Parathyroid adenoma (tissue), 2 donors: ENCODE measurements around the gene TRIM67.

Experiments used
- H2AFZ ChIP-seq: fragments of 300-600 bp; sonication (generic); one replicate; pipeline ENCODE4 v1.7.0; 2017; ENCODE audit warnings: antibody characterized with exemption, mild to moderate bottlenecking
- H3K27ac ChIP-seq: fragments of 300-600 bp; sonication (generic); one replicate; pipeline ENCODE4 v1.7.0; 2017
- H3K27me3 ChIP-seq: fragments of 300-600 bp; sonication (generic); one replicate; pipeline ENCODE4 v1.7.0; 2017; ENCODE audit warnings: low read length; ENCODE audit not compliant: control insufficient read depth, insufficient read depth
- H3K36me3 ChIP-seq: fragments of 300-600 bp; sonication (generic); one replicate; pipeline ENCODE4 v1.7.0; 2017; ENCODE audit warnings: low read length; ENCODE audit not compliant: control insufficient read depth, insufficient read depth
- H3K4me1 ChIP-seq: fragments of 300-600 bp; sonication (generic); one replicate; pipeline ENCODE4 v1.7.0; 2017; ENCODE audit warnings: control low read depth
- H3K4me2 ChIP-seq: fragments of 300-600 bp; sonication (generic); one replicate; pipeline ENCODE4 v1.7.0; 2017; ENCODE audit warnings: low read length
- H3K4me3 ChIP-seq: fragments of 300-600 bp; sonication (generic); one replicate; pipeline ENCODE4 v1.7.0; 2017; ENCODE audit warnings: low read depth, low read length
- H3K79me2 ChIP-seq: fragments of 300-600 bp; sonication (generic); one replicate; pipeline ENCODE4 v1.7.0; 2017; ENCODE audit warnings: control low read depth
- H3K9ac ChIP-seq: fragments of 300-600 bp; sonication (generic); one replicate; pipeline ENCODE4 v1.7.0; 2017; ENCODE audit warnings: mild to moderate bottlenecking
- H3K9me3 ChIP-seq: fragments of 300-600 bp; sonication (generic); one replicate; pipeline ENCODE4 v1.7.0; 2017; ENCODE audit warnings: low read length; ENCODE audit not compliant: control insufficient read depth
- TF ChIP-seq, protein P1 (sequence below): fragments of 300-600 bp; sonication (generic); IDR thresholded peaks from one replicate; pipeline ENCODE4 v1.7.0; 2017; ENCODE audit warnings: antibody characterized with exemption, mild to moderate bottlenecking
- donor health status: primary hyperparathyroidism.

The TRIM67 gene

DNA sequence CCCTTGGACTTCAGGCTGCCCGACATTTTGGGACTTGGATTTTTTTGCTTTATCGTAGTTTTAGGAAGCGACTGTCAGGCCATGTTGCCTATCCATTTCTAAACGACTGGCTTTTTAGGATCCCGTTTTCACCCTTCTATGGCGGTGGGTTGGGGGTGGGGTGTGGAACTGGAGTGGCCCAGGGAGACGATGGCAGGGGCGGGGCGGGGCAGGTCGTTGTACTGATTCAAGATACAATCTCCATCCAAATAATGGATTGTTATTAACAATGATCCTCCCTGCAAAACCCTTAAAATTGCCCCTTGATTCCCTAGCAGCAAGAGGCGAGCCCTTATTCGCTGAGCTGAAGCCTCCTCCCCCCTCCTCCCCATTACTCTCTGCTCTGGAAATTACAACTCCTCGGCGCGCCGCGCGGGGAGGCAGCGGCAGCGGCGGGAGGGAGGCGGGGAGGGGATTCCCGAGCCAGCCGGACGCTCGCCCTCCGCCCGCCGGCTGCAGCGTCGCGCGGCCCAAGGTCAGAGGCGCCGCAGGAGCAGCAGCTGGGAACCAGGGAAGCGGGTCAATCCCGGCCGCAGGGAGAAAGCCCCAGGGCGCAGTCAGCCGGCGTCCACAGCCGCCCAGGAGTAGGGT is at the start of gene TRIM67:
Gene TRIM67, plus strand, starts transcription at position 392 of the 630 bp plus-strand sequence. CDS start 912 bp downstream, outside the sequence.
- Histone ChIP-seq H2AFZ (peak within 1 kb of the TSS; percentile 88), H3K27ac (no peak within 1 kb of the TSS), H3K27me3 (no peaks in the 10 kb centered on the region), H3K4me2 (peak within 1 kb of the TSS; percentile 67), H3K9ac (no peak within 1 kb of the TSS), H3K9me3 (no peaks in the 10 kb centered on the region), H3K4me3 (peak within 1 kb of the TSS; percentile 8), H3K36me3 (no peaks in the 10 kb centered on the region), H3K79me2 (no peaks in the 10 kb centered on the region), H3K4me1 (peaks cover 8% of the 10 kb centered on the region)
- TF ChIP-seq, protein P1, sequence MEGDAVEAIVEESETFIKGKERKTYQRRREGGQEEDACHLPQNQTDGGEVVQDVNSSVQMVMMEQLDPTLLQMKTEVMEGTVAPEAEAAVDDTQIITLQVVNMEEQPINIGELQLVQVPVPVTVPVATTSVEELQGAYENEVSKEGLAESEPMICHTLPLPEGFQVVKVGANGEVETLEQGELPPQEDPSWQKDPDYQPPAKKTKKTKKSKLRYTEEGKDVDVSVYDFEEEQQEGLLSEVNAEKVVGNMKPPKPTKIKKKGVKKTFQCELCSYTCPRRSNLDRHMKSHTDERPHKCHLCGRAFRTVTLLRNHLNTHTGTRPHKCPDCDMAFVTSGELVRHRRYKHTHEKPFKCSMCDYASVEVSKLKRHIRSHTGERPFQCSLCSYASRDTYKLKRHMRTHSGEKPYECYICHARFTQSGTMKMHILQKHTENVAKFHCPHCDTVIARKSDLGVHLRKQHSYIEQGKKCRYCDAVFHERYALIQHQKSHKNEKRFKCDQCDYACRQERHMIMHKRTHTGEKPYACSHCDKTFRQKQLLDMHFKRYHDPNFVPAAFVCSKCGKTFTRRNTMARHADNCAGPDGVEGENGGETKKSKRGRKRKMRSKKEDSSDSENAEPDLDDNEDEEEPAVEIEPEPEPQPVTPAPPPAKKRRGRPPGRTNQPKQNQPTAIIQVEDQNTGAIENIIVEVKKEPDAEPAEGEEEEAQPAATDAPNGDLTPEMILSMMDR = no peak

- Histone ChIP-seq H3K27me3 (no peaks in the 10 kb centered on the region), H3K79me2 (no peaks in the 10 kb centered on the region), H3K36me3 (no peaks in the 10 kb centered on the region), H3K4me1 (no peaks in the 10 kb centered on the region), H2AFZ (no peak overlapping the region), H3K9ac (no peak overlapping the region), H3K4me3 (no peak overlapping the region), H3K9me3 (no peaks in the 10 kb centered on the region), H3K4me2 (no peak overlapping the region), H3K27ac (no peak overlapping the region)
- TF ChIP-seq, protein P1 = no peak
These were observed 45.1 kb upstream of the TRIM67 start for GRCh38 chr1:231116738-231117137.

DNA sequence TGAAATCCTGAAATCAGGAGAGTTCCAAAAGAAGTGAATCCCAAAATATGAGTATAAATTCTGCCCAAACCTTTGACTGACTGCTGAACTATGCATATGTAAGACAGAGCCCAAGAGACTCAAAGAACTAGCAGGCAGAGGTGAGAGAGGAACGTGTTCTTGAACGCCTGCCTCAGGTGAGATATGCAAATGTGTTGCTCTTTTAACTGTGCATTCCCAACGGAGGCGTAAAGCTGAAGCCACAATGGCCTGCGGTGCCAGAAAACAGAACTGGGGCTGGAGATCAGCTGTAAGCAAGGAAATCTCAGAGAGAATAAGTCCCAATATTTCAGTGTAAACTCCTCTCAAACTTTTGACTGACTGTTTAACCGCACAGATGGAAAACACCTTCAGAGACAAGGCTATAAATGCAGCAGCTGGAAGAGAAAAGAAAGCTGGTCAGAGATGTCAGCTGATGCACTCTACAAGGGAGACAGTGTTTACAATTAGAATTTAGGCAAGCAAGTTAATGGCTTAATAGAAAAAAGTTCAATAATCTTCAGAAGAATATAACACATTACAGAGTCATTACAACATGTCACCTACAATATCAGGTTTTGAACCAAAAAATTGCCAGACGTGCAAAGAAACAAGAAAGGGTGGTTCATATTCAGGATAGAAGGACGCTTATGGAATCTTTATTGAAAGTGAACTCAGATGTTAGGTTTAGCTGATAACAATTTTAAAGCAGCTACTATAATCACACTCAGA is 43.0 kb upstream of the TRIM67 start:
- Histone ChIP-seq H2AFZ (no peak overlapping the region), H3K27ac (no peak overlapping the region), H3K79me2 (no peaks in the 10 kb centered on the region), H3K4me1 (no peaks in the 10 kb centered on the region), H3K4me3 (no peak overlapping the region), H3K36me3 (no peaks in the 10 kb centered on the region), H3K4me2 (no peak overlapping the region), H3K9me3 (no peaks in the 10 kb centered on the region), H3K9ac (no peak overlapping the region), H3K27me3 (no peaks in the 10 kb centered on the region)
- TF ChIP-seq, protein P1 = no peak

GRCh38 chr1:231121533-231121932 is 40.3 kb upstream of the TRIM67 start:
- Histone ChIP-seq H3K27me3 (no peaks in the 10 kb centered on the region), H3K9ac (no peak overlapping the region), H3K4me3 (no peak overlapping the region), H3K79me2 (no peaks in the 10 kb centered on the region), H3K4me2 (no peak overlapping the region), H3K4me1 (no peaks in the 10 kb centered on the region), H3K9me3 (no peaks in the 10 kb centered on the region), H3K36me3 (no peaks in the 10 kb centered on the region), H2AFZ (no peak overlapping the region), H3K27ac (no peak overlapping the region)
- TF ChIP-seq, protein P1 = no peak
